Fibroblast of lung (primary cell): ENCODE data around the gene PPARGC1A. TPM values are rescaled to one million over a fixed set of nuclear protein-coding genes. Genes with fewer than 3 reads are reported as not detected.

Source experiments
- DNase-seq, 2 donors: peaks; one replicate each; pipeline versions ENCODE4 v3.0.0 to v3.0.0-alpha.2; 2010; ENCODE audit warnings: low read depth in 2 of 2
- H2AFZ ChIP-seq: 2 replicates; pipeline ENCODE4 v1.5.1; 2012; ENCODE audit warnings: low read length, control low read depth, inconsistent platforms
- H3K27ac ChIP-seq: 2 replicates; pipeline ENCODE4 v1.5.1; 2011; ENCODE audit warnings: low read length, control low read depth; ENCODE audit not compliant: insufficient read depth
- H3K27me3 ChIP-seq: 2 replicates; pipeline ENCODE4 v1.5.1; 2011; ENCODE audit warnings: mild to moderate bottlenecking, low read length; ENCODE audit not compliant: control insufficient read depth, insufficient read depth
- H3K36me3 ChIP-seq: 2 replicates; pipeline ENCODE4 v1.5.1; 2011; ENCODE audit warnings: low read length; ENCODE audit not compliant: control insufficient read depth, insufficient read depth
- H3K4me1 ChIP-seq: 2 replicates; pipeline ENCODE4 v1.5.1; 2011; ENCODE audit warnings: low read length; ENCODE audit not compliant: control insufficient read depth, insufficient read depth; ENCODE audit errors: extremely low read depth
- H3K4me2 ChIP-seq: 2 replicates; pipeline ENCODE4 v1.5.1; 2011; ENCODE audit warnings: low read length, control low read depth; ENCODE audit not compliant: insufficient read depth; ENCODE audit errors: extremely low read depth
- H3K4me3 ChIP-seq, 4 experiments: fragments of 200-600 bp in 1 of 4; sonication (generic) in 1 of 4; replicated peaks in 1 of 4; 2 replicates each; pipeline ENCODE4 v1.5.1; 2011 to 2016; ENCODE audit warnings: low read length in 4 of 4, low read depth in 3 of 4, mild to moderate bottlenecking in 3 of 4, control low read depth in 2 of 4, inconsistent platforms in 1 of 4, mixed read lengths in 1 of 4; ENCODE audit not compliant: insufficient read depth in 1 of 4; ENCODE audit errors: control extremely low read depth in 1 of 4
- H3K79me2 ChIP-seq: 2 replicates; pipeline ENCODE4 v1.5.1; 2012; ENCODE audit warnings: mild to moderate bottlenecking, low read length, inconsistent platforms; ENCODE audit not compliant: control insufficient read depth, insufficient read depth
- H3K9ac ChIP-seq: 2 replicates; pipeline ENCODE4 v1.5.1; 2011; ENCODE audit warnings: mild to moderate bottlenecking, low read length, control low read depth; ENCODE audit not compliant: insufficient read depth
- H3K9me3 ChIP-seq: 2 replicates; pipeline ENCODE4 v1.5.1; 2012; ENCODE audit warnings: low read depth, low read length; ENCODE audit not compliant: control insufficient read depth, insufficient read depth
- H4K20me1 ChIP-seq: 2 replicates; pipeline ENCODE4 v1.5.1; 2011; ENCODE audit warnings: low read length; ENCODE audit not compliant: control insufficient read depth, insufficient read depth; ENCODE audit errors: extremely low read depth
- CTCF ChIP-seq, 2 donors: IDR thresholded peaks in 1 of 2; conservative IDR thresholded peaks in 1 of 2; 1 replicate in 1 of 2; 2 replicates in 1 of 2; pipeline ENCODE4 v1.5.1; 2011 to 2012; ENCODE audit warnings: low read length in 2 of 2, control low read depth in 1 of 2, inconsistent platforms in 1 of 2, low read depth in 1 of 2, mild to moderate bottlenecking in 1 of 2
- EZH2 ChIP-seq: IDR thresholded peaks from 2 replicates; pipeline ENCODE4 v1.5.1; 2012; ENCODE audit warnings: low read length, control low read depth, mild to moderate bottlenecking; ENCODE audit errors: missing control alignments
- polyA plus RNA-seq, 2 donors: library from polyadenylated mRNA; depleted of rRNA in 1 of 2; stranded (reverse) in 1 of 2; unstranded in 1 of 2; fragments of >200 nt; gene quantifications; 2 replicates each; pipeline ENCODE4 v1.2.1, GENCODE V29; 2011 to 2012; ENCODE audit warnings: missing spikeins in 1 of 2
- total RNA-seq: library from RNA; depleted of rRNA; stranded (reverse); fragments of >200 nt; gene quantifications from 2 replicates; pipeline ENCODE4 v1.2.1, GENCODE V29; 2014

Gene PPARGC1A
- total and polyA plus RNA-seq, 2 donors (not counting 1 experiment from before 2014, with no cell fraction given) = 1.3 to 6.9 TPM

DNA sequence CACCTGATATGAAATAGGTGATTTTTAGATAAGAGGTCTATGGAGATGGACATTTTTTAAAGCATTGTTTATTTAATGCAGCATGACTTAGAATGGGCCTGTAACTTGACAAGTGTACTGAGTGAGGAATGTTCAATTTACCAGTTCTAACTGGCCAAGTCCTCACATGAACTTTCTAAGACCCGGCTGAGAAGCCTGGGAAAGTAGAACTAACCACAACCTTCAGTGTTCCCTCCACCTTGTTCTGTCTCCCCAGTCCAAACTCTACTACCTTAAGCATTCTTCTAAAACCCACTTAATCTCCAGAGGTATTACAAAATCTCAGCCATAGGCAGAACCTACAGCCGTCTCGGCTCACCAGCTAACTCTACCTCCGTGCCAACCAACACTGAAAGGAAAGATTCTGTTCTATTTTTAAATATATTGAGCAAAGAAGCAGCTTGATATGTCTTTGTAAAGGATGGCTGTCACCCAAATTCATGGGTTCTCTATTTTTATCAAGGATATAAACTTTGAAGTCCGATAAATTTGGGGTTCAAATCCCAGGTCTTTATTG lies 6.8 kb downstream of the PPARGC1A start:
- TF ChIP-seq CTCF (conservative IDR thresholded peaks at IDR 0.05 in 1 of 2, IDR thresholded peaks at IDR 0.05 in 1 of 2; ENCODE audit: low read depth in 1 of 2, low read length in 2 of 2) = no peak
- no peak for TF ChIP-seq EZH2
- Histone ChIP-seq H3K27me3 (no peaks in the 10 kb centered on the region), H4K20me1 (no peaks in the 10 kb centered on the region), H3K4me1 (no peaks in the 10 kb centered on the region), H3K4me3 (no peak overlapping the region), H3K27ac (no peak overlapping the region), H3K4me2 (no peak overlapping the region), H3K36me3 (no peaks in the 10 kb centered on the region), H3K79me2 (no peaks in the 10 kb centered on the region), H3K9me3 (no peaks in the 10 kb centered on the region), H3K9ac (no peak overlapping the region), H2AFZ (no peak overlapping the region)
- DNase-seq = peak in 1 of 2 donors; percentile 51

DNA sequence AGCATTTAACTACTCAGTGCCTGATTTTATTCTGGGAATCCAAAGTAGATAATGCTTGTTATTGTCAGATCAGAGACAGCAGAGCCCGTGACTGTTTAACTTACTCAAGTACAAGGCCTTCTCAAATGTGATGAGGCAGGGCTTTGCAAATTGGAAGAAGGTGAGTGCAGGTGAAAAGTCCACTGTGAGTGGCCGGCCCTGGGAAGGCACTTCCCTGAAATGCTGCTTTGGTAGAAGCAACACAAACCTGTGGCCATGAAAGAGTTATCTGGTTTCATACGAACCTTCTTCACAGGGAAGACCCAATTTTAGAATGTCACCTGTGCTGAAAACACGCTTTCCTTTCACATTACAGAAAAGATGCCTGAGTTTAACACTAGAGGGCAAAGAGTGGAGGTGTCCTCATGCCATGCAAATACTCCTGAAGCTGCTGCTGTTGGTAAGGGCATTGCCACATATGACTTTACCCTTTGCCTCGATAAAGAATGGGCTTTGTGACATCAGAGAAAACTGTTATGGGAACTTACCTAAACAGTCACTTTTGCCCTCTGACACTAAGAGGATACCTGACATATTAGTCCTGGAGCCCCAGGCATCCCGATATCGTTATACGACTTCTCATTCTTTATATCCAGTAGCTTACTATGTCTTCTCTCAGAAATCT lies 8.0 kb downstream of the PPARGC1A start:
- TF ChIP-seq CTCF (conservative IDR thresholded peaks at IDR 0.05 in 1 of 2, IDR thresholded peaks at IDR 0.05 in 1 of 2; ENCODE audit: low read depth in 1 of 2, low read length in 2 of 2) (no peak), EZH2 (no peak)
- H3K4me2 ChIP-seq = no peak overlapping the region
- no peak overlapping the region for H3K27ac ChIP-seq
- no peaks in the 10 kb centered on the region for H4K20me1 ChIP-seq
- H3K9ac ChIP-seq = no peak overlapping the region
- H3K27me3 ChIP-seq = no peaks in the 10 kb centered on the region
- no peak overlapping the region for H2AFZ ChIP-seq
- no peaks in the 10 kb centered on the region for H3K9me3 ChIP-seq
- no peak for DNase-seq
- H3K4me1 ChIP-seq = no peaks in the 10 kb centered on the region
- no peaks in the 10 kb centered on the region for H3K79me2 ChIP-seq
- no peak overlapping the region for H3K4me3 ChIP-seq
- H3K36me3 ChIP-seq = no peaks in the 10 kb centered on the region

DNA sequence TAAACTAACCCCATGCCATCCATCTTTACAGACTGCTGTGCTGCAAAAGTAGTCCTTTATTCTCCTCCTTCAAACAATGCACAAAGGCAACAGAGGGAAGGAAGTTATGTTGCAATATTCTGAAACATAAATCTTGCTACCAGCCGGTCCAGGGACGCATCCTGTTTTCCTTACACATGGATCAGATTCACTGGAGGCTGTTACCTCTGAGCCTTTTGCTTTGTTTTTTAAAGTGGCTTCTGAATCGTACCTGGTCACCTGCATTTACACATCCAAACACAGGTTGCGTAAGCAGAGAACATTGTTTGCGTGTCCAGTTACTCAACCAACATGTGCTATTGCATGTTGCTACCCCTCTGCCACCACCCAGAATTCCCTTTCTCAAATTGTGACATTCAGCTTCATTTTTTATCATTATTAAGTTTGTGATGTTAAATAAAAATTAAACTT lies 8.8 kb downstream of the PPARGC1A start:
- no peaks in the 10 kb centered on the region for H3K79me2 ChIP-seq
- peak in 1 of 2 donors; percentile 43 for DNase-seq
- TF ChIP-seq CTCF (conservative IDR thresholded peaks at IDR 0.05 in 1 of 2, IDR thresholded peaks at IDR 0.05 in 1 of 2; ENCODE audit: low read depth in 1 of 2, low read length in 2 of 2) (no peak), EZH2 (no peak)
- no peak overlapping the region for H3K27ac ChIP-seq
- H2AFZ ChIP-seq = no peak overlapping the region
- H3K9ac ChIP-seq = no peak overlapping the region
- H3K36me3 ChIP-seq = no peaks in the 10 kb centered on the region
- H3K4me1 ChIP-seq = no peaks in the 10 kb centered on the region
- H4K20me1 ChIP-seq = no peaks in the 10 kb centered on the region
- H3K9me3 ChIP-seq = no peaks in the 10 kb centered on the region
- H3K4me2 ChIP-seq = no peak overlapping the region
- no peak overlapping the region for H3K4me3 ChIP-seq
- H3K27me3 ChIP-seq = no peaks in the 10 kb centered on the region
